GM19025 (cell line): ENCODE results near the gene CFH.
A peak's percentile ranks its signal among the peaks of the same experiment; 100 is the strongest.
"Not testable (repeated sequence)": the region's sequence is repeated elsewhere in the genome, so short reads cannot be mapped to it uniquely, and the experiment has no call there.

ENCODE experiments used
- ATAC-seq: cut with Tn5 transposase; IDR thresholded peaks from one replicate; pipeline ENCODE4 v1.9.1; 2021; ENCODE audit warnings: mild to moderate bottlenecking, low read depth, moderate library complexity; ENCODE audit not compliant: unreplicated experiment

Gene CFH

DNA sequence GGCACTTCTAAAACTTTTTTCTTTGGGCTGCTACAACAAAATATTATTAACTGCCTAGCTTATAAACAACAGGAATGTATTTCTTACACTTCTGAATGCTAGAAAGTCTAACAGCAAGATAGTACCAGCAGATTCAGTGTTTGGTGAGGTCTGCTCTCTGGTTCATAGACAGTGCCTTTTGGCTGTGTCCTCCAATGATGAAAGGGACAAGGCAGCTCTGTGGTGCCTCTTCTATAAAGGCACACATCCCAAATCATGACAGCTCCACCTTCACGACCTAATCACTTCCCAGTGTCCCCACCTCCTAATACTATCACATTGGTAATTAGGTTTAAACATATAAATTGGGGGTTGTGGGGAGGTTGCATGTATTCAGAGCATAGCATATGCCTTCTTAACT, 9.5 kb downstream of the CFH start:
- no peak for ATAC-seq

DNA sequence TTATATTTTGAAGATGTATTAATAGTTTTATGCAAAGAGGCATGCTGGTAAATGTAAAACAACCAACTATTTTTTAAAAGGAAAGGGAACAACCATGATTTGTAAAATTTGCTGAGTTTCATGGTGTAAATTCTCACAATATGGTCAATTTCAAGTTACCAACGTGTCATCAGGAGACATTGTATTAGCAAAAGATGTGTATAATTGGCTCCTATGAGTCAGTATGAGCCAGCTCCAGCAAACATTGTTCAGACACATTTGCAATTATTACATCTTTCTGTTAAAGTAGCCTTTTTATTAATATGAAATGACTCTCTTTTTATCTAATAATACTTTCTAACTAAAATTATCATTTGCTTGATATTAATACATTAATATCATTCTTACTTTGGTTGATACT, 15.3 kb downstream of the CFH start:
- no peak for ATAC-seq

DNA sequence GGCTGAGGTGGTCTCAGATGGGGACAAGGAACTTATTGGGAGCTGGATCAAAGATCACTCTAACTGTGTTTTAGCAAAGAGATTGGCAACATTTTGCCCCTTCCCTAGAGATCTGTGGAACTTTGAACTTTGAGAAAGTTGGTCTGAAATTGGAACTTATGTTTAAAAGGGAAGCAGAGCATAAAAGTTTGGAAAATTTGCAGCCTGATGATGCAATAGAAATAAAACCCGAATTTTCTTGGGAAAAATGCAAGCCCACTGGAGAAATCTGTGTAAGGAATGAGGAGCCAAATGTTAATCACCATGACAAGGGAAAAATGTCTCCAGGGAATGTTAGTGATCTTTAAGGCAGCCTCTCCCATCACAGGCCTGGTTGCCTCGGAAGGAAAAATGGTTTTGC, 17.2 kb downstream of the CFH start:
- ATAC-seq: no peak

DNA sequence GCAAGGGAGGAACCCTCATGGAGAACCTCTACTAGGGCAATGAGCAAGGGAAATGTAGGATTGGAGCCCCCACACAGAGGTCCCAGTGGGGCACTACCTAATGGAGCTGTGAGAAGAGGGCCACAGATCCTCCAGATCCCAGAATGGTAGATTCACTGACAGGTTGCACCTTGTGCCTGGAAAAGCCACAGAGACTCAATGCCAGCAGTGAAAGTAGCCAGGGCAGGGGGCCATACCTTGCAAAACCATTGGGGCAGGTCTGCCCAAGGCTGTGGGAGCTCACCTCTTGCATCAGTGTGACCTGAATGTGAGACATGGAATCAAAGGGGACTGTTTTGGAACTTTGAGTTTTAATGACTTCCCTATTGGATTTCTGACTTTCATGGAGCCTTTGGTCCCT, 17.9 kb downstream of the CFH start:
- no peak for ATAC-seq

DNA sequence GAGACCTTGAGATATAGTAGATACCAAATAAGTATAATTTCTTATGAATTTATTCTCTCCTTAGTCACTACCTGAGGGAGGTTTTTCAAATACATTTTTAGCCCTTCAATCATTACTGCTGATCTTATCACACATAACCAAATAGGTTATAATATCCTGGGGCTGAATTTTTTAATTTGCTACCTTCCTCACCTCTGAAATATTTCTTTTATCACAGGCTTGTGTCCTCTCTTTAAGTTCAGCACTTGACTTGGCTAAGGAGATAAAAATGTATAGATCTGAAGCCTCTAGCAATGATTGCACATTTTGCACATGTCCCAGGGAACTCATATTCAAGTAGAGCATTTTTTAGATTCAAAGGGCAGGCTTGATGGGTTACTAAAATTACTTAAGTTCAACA, 23.1 kb downstream of the CFH start:
- ATAC-seq: no peak

DNA sequence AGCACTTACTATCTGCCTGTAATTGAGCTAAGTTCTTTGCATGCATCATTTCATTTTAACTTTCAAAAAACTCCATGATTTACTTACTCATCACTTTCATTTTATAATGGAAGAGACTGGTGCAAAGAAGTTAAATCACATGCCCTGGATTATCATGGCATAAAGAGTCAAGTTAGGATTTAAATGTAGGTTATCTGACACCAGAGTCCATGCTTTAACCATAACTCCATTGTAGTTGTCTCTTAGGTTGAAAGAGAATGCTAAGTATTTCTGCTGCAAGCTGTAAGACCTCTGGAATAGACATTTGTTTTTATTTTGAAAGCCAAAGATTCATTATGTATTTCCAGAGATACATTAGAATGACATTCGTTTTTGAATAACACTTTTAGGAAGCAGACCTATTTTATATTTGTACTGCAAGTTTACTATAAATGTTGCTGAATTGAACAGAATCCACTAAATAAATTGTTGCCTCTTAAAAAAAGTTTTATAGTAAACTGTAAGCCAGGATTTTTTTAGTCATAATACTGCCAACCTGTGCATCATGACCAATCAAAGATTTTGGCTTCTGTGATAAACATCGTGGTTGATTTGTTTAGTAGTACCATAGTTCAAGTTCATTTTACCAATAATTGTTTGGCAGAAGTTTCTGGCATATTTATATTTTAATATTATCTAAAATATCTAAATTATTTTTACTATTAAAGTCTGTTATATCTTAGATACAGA, 26.1 kb downstream of the CFH start:
- no peak for ATAC-seq

DNA sequence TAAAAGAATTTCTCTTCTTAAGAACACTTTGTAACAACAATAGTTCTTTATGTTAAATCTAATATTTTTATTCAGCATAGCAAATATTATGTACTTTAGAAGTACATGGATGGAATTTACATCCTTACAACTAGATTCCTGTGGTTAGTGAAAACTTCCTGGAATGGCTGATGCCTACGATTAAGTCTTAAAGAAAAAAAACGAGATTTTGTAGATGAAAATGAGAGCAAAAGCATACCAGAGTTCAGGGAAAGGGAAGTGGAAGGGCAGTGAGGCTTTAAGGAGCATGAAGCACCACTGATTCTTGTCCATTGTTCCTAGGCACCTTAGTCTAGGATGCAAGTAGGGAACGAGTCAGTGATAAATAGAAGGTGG, 26.7 kb downstream of the CFH start:
- ATAC-seq: no peak

DNA sequence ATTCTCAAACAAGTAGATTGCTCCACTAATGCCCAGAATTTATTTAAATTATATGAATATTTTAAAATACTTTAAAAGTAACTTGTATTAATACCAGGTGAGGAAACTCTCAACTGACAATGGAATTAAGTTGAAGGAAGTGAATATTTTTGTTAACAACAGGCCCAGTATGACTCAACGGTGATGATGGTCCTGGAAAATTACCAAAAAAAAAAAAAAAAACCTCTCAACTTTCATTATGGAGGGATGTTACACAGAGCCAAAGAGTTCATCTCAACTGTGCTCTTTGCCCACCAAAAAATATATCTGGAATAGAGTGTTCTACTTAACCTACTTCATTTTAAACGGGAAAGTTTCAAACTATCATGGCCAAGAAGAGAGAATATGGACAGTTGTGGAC, 28.3 kb downstream of the CFH start:
- ATAC-seq: no peak

DNA sequence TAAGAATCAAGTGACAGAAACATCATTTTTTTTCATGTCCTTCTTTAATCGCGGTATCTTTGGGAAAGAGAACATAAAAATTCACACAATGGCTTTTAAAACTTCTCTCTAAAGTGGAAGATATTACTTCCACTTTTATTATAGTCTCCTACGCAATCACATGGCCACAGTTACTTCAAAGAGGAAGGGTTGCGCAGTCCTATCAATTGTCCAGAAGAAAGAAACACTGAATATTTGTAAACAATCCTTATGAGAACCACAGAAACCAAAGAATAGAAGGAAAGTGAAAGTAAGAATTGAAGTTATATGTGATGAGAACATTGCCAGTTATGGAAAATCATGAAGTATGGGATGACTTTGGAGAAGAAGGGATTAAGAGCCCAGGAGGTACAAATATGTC, 32.6 kb downstream of the CFH start:
- no peak for ATAC-seq

DNA sequence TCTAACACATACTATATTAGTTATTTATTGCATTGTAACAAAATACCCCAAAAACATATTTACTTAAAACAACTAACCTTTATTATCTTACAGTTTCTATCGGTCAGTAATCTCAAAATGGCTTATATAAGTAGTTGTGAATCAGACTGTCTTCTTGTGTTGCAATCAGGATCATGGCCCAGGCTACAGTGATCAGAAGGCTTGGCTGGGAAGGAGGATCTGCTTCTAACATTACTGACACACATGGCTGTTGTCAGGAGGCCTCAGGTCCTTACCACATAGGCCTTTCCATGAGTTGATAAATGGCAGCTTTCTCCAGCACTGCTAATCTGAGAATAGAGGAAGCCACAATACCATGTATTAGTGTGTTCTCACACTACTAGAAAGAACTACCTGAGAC, 33.7 kb downstream of the CFH start:
- no peak for ATAC-seq

DNA sequence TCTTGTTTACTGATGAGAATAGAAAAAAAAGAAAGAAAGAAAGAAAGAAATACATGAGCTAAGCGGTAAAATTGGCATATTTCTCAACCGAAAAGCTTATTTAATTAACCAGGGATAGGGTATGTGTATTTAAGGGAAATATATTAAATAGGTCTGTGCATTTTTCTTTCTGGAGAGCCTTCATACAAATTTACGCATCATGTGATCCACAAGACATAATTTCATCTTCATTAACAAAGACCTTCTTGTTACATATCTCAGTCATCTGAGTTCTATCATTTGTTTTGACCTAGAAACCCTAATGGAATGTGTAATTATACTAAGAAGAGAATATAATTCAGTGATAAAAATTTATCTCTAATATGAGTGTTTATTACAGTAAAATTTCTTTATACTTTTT, 37.2 kb downstream of the CFH start:
- ATAC-seq: no peak

DNA sequence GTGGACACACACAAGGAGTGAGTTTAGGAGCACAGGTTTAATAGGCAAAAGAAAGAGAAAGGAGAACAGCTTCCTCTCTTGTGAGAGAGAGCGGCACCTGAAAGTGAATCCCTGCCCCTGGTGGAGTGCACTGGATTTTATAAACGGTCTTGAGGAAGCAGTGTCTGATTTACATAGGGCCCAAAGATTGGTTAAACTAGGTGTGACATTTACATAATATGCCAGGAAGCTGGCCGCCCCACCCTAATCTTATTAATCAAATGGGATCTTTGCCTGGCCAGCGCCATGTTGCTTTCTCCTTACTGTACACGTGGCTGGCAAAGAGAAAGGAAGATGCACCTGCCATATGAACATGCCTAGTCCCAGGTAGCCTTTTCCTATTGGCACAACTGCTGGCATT, 38.7 kb downstream of the CFH start:
- ATAC-seq: no peak

DNA sequence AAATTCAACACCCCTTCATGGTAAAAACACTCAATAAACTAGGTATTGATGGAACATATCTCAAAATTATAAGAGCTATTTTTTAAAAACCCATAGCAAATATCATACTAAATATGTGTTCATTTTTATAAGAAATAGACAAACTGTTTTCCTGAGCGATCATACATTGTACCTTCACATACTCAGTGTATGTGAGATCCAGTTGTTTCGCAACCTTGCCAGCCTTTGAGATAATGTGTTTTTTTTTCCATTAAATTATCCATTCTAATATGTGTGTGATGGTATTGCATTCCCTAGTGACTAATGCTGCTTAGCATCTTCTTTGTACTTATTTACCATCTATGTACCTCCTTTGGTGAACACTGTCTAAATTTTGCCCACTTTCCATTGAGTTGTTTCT, 47.1 kb downstream of the CFH start:
- no peak for ATAC-seq

DNA sequence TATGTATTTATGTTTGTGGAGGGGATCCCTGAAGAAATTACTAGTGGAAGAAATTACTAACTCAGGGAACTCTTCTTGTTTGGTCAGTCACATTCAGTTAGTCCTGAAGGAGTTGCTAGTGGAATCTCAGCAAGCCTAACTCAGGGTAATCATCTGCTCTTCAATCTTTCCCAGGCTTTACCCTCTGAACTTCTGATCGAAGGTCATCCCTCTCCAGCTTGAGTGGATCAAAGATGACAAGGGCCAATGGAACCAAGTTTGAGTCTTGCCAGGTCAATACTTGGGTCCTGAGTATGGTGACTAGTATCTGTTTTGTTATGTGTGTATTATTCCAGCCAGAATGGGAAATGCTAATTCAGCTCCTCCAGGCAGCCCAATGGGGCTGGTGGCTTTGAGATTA, 49.3 kb downstream of the CFH start:
- no peak for ATAC-seq

DNA sequence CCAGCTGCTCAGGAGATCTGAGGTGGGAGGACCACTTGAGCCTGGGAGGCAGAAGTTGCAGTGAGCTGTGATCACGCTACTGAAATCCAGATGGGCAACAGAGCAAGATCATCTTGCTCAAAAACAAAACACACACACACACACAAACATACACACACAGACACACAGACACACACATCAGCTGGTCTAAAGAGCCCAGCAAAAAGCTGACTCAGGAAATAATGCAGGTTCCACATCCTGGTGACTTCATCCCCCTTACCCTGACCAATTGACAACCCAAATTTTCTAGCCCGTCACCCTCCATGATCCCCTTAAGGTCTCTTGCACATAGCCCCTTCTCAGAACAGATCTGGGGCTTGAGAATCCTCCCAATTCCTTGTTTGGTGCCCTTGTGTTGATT, 58.0 kb downstream of the CFH start:
- not testable (repeated sequence) for ATAC-seq

DNA sequence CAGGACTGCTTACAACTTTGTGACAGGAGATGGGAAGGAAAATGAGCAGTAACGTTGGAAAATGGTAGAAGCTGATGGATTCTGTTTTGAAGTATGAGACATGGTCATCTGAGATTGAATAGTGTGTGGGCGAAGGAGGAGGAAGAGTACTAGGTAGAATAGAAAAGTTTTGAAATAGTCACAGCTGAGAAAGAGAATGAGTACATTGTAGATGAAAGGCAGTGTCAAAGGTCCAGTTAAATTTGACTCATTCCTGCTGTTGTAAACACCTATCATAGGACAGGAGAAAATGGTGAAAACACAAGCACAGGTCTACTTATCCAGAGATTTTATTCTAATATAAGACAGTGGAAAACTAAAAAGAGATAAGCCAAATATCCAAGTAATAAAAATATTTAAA, 66.0 kb downstream of the CFH start:
- ATAC-seq: no peak

DNA sequence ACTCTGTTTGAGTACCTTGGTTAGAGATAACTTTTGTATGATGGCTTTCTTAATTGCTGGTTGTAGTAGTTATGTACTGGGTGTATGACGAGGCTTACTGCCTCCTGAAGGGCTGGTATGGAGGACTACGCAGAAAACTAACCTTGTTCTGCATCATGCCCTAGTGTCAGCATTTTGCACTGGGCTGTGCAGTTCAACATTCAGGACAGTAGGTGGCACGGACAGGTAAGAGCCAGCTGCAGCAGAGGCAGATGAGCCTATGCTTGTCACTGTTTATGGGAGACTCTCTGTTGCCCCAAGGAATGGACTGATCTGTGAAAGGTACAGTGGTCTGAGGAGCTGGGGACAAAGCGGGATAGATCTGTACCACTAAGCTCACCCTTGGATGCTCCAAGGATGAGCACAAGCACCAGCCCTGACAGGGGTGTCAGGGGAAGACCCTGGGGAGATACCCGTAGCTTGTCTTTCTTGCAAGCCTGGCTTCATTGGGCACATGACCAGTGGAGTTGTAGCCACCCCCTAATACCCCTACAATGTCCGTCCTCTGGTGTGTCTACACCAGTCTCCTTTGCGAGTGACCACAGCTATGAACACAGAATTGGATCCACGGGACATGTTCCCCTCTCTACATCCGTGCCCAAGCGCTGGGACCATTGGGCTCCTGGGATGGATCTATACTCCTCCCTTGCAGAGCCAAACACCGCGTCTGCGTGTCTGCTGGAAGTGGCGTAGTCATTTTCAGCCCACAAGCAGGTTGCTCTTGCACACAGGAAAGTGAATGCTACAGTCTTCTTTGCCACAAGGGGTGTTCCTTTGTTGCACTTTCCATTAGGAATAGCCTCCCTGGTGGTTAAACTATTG, 71.7 kb downstream of the CFH start:
- ATAC-seq: peak; percentile 98

DNA sequence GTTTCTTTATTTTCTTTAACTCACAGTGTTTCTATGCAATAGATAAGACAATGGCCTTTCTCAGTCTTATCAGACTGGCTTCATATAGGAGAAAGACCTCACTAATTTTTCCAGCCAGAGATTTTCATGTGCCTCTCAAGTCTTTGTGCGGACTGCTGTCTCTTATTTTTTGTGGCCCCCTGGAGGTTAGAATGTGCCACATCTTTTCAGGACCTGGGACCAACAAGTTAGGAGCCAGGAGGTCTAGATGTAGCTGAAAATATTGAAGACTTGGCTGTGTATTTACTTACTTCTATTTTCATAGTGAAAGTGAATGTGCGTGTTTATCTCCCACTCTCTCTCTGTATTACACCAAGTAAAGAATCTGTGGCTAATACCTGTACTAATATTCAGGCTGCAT, 80.7 kb downstream of the CFH start:
- ATAC-seq: no peak

DNA sequence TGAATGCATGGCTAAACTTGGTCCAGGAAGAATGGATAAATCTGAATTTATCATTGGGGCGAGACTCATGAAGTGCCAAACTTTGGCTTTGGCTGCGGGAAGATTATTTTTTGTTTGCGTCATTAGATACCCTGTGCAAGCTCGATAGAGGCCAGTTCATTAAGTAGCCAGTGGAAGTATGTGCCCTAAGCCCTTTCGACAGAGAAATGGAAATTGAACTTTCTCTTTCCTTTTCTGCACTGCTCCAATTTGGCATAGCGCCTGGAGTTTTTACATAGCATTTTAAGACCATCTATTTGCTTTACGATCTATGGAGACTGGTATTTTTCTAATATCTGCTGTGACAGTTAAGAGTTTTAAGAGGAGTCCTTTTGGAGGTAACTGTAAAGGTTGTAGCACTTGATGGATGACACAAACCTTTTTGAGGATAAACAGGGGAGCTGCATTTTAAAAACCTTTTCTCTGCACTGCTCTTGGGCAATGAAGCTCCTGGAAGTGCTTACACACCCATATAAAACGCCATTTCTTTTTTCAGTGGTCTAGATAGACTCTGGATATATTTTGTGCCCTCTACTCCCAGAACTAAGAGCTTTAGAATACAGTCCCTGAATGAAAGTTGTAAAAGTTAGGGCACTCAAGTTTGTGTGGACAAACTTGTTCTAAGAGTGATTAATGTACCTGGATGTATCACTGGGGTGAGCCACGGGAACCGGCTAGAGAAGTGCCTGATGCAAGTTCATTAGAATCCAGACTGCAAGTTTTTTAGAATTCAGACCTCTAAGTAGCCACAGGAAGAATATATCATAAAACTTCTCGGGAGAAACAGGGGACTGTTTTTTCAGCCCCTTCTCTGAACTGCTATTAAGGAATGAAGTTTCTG, 81.5 kb downstream of the CFH start:
- no peak for ATAC-seq

DNA sequence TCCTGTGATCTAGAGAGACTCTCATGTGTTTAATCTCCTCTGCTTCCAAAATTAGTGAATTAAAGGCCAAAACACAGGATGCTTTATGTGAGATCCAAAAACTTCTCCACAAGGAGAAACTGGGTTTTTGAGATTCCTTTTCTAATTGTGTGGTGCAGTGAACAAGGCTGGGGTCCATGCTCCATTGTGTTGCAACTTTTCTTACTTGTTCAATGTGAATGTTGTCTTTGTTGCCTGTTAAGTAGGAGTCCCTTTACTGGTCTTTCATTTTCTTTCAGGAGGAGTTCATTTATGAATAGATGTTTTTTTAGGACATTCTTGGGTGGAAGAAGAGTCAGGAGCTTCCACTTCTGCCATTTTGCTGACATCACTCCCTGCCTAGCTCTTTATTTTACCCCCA, 82.2 kb downstream of the CFH start:
- no peak for ATAC-seq

DNA sequence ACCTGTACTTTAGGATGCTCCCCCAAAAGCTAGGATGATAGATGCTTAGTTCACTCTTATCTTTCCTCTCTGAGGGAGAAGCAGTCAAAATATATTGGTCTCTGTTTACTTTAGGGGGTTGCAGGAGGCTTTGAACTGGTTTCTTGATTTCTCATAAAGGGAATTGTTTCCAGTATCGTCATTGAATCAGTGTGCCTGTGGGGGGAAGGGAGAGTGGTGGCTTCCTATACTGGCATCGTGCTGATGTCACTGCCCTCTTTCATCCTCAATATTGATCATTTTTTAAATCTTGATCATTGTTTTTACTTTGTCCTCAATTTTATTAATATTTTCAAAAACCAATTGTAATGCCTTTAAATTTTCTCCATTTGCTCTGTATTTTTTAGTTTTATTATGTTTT, 82.6 kb downstream of the CFH start:
- no peak for ATAC-seq
